H9 (cell line): ENCODE results near the gene PARD6B. TPM values are rescaled to one million over a fixed set of nuclear protein-coding genes. Genes with fewer than 3 reads are reported as not detected.
A peak's percentile ranks its signal among the peaks of the same experiment; 100 is the strongest.

Experiments used
- DNase-seq: peaks from one replicate; pipeline ENCODE4 v3.0.0-alpha.2; 2017
- H2AFZ ChIP-seq: one replicate; pipeline ENCODE4 v1.6.1; 2013; ENCODE audit warnings: mild to moderate bottlenecking, low read length, control low read depth, moderate library complexity
- H2AK5ac ChIP-seq: 2 replicates; pipeline ENCODE4 v1.6.1; 2013; ENCODE audit warnings: low read length, control low read depth, mixed read lengths; ENCODE audit not compliant: insufficient read length
- H2BK120ac ChIP-seq: one replicate; pipeline ENCODE4 v1.6.1; 2013; ENCODE audit warnings: low read depth, mild to moderate bottlenecking, low read length, control low read depth, inconsistent platforms; ENCODE audit not compliant: poor library complexity, severe bottlenecking
- H2BK12ac ChIP-seq: 2 replicates; pipeline ENCODE4 v1.6.1; 2013; ENCODE audit warnings: low read length, control low read depth, mixed read lengths, low read depth; ENCODE audit not compliant: insufficient read length
- H2BK15ac ChIP-seq: 2 replicates; pipeline ENCODE4 v1.6.1; 2013; ENCODE audit warnings: low read depth, low read length, control low read depth
- H2BK20ac ChIP-seq: one replicate; pipeline ENCODE4 v1.6.1; 2013; ENCODE audit warnings: low read depth, mild to moderate bottlenecking, low read length, control low read depth, inconsistent platforms; ENCODE audit not compliant: poor library complexity, severe bottlenecking
- H2BK5ac ChIP-seq: 2 replicates; pipeline ENCODE4 v1.6.1; 2013; ENCODE audit warnings: low read length, control low read depth, mixed read lengths; ENCODE audit not compliant: insufficient read length
- H3K14ac ChIP-seq: 2 replicates; pipeline ENCODE4 v1.6.1; 2013; ENCODE audit warnings: low read length, control low read depth; ENCODE audit not compliant: insufficient read depth
- H3K18ac ChIP-seq: 2 replicates; pipeline ENCODE4 v1.6.1; 2013; ENCODE audit warnings: low read depth, mild to moderate bottlenecking, mixed read lengths, low read length, control low read depth; ENCODE audit not compliant: insufficient read length
- H3K23ac ChIP-seq: 2 replicates; pipeline ENCODE4 v1.6.1; 2013; ENCODE audit warnings: low read length, control low read depth, mixed read lengths, low read depth; ENCODE audit not compliant: insufficient read length
- H3K23me2 ChIP-seq: 2 replicates; pipeline ENCODE4 v1.6.1; 2013; ENCODE audit warnings: low read depth, mild to moderate bottlenecking, mixed read lengths, low read length, control low read depth; ENCODE audit not compliant: insufficient read length, poor library complexity, severe bottlenecking
- H3K27ac ChIP-seq: 2 replicates; pipeline ENCODE4 v1.5.1; 2013; ENCODE audit warnings: low read length, control low read depth, mixed read lengths, low read depth; ENCODE audit not compliant: insufficient read length
- H3K27me3 ChIP-seq: 2 replicates; pipeline ENCODE4 v1.6.1; 2013; ENCODE audit warnings: low read length, control low read depth, inconsistent platforms; ENCODE audit not compliant: insufficient read depth
- H3K4ac ChIP-seq: 2 replicates; pipeline ENCODE4 v1.6.1; 2013; ENCODE audit warnings: low read depth, mild to moderate bottlenecking, control low read depth, inconsistent platforms, low read length, moderate library complexity
- H3K4me1 ChIP-seq: 2 replicates; pipeline ENCODE4 v1.6.1; 2013; ENCODE audit warnings: low read length, control low read depth, inconsistent platforms; ENCODE audit not compliant: insufficient read depth
- H3K4me2 ChIP-seq: 2 replicates; pipeline ENCODE4 v1.6.1; 2013; ENCODE audit warnings: low read length, control low read depth, mixed read lengths; ENCODE audit not compliant: insufficient read length, insufficient read depth
- H3K56ac ChIP-seq: 2 replicates; pipeline ENCODE4 v1.6.1; 2013; ENCODE audit warnings: low read depth, mild to moderate bottlenecking, mixed read lengths, low read length, control low read depth; ENCODE audit not compliant: insufficient read length
- H3K79me1 ChIP-seq: 2 replicates; pipeline ENCODE4 v1.6.1; 2013; ENCODE audit warnings: low read depth, mild to moderate bottlenecking, moderate library complexity, low read length, control low read depth, inconsistent platforms; ENCODE audit not compliant: insufficient read depth, poor library complexity, severe bottlenecking
- H3K79me2 ChIP-seq: 2 replicates; pipeline ENCODE4 v1.6.1; 2013; ENCODE audit warnings: low read length, control low read depth, inconsistent platforms; ENCODE audit not compliant: insufficient read depth
- H3K9ac ChIP-seq: 2 replicates; pipeline ENCODE4 v1.6.1; 2013; ENCODE audit warnings: low read length, control low read depth, mixed read lengths; ENCODE audit not compliant: insufficient read length; ENCODE audit errors: extremely low read depth
- H3K9me3 ChIP-seq: one replicate; pipeline ENCODE4 v1.6.1; 2013; ENCODE audit warnings: low read depth, low read length, inconsistent platforms; ENCODE audit not compliant: control insufficient read depth
- H3T11ph ChIP-seq: one replicate; pipeline ENCODE4 v1.6.1; 2013; ENCODE audit warnings: mild to moderate bottlenecking, low read length, control low read depth, inconsistent platforms
- H4K20me1 ChIP-seq: one replicate; pipeline ENCODE4 v1.6.1; 2013; ENCODE audit not compliant: control insufficient read depth, insufficient read length, insufficient read depth
- H4K5ac ChIP-seq: 2 replicates; pipeline ENCODE4 v1.6.1; 2013; ENCODE audit warnings: low read depth, mild to moderate bottlenecking, mixed read lengths, low read length, control low read depth; ENCODE audit not compliant: insufficient read length
- H4K8ac ChIP-seq: replicated peaks from 2 replicates; pipeline ENCODE4 v1.6.1; 2013; ENCODE audit warnings: low read length, control low read depth, mixed read lengths, low read depth; ENCODE audit not compliant: insufficient read length
- H4K91ac ChIP-seq: 2 replicates; pipeline ENCODE4 v1.6.1; 2013; ENCODE audit warnings: low read depth, mild to moderate bottlenecking, moderate library complexity, mixed read lengths, low read length, control low read depth; ENCODE audit not compliant: insufficient read length
- H3K27ac Mint-ChIP-seq, 3 experiments: 2 replicates in 2 of 3; 3 replicates in 1 of 3; pipeline ENCODE4 v1.8.0; 2020 to 2021; ENCODE audit warnings: mixed read lengths in 3 of 3, mild to moderate bottlenecking in 1 of 3, moderate library complexity in 1 of 3
- H3K27me3 Mint-ChIP-seq: 2 replicates; pipeline ENCODE4 v1.8.0; 2021; ENCODE audit warnings: low read depth, mild to moderate bottlenecking, moderate library complexity, mixed read lengths
- H3K36me3 Mint-ChIP-seq, 3 experiments: 2 replicates in 2 of 3; 3 replicates in 1 of 3; pipeline ENCODE4 v1.8.0; 2020 to 2021; ENCODE audit warnings: low read depth in 3 of 3, mixed read lengths in 3 of 3; ENCODE audit not compliant: insufficient read depth in 1 of 3
- H3K4me1 Mint-ChIP-seq, 2 experiments: 2 replicates each; pipeline ENCODE4 v1.8.0; 2020; ENCODE audit warnings: mixed read lengths in 2 of 2
- H3K4me3 Mint-ChIP-seq, 2 experiments: 2 replicates in 1 of 2; 3 replicates in 1 of 2; pipeline ENCODE4 v1.8.0; 2020 to 2021; ENCODE audit warnings: mild to moderate bottlenecking in 2 of 2, mixed read lengths in 2 of 2, moderate library complexity in 1 of 2
- H3K9me3 Mint-ChIP-seq, 2 experiments: 2 replicates in 1 of 2; 3 replicates in 1 of 2; pipeline ENCODE4 v1.8.0; 2020; ENCODE audit warnings: mild to moderate bottlenecking in 2 of 2, mixed read lengths in 2 of 2, moderate library complexity in 1 of 2
- WGBS: extraction: QIAGEN DNeasy Blood & Tissue Kit; methylation state at CpG from one replicate; pipeline ENCODE4 v1.1.7; 2013; ENCODE audit warnings: missing lambda C conversion rate, low lambda C conversion rate, mixed read lengths; ENCODE audit not compliant: insufficient read length; ENCODE audit errors: extremely low coverage; 5-methylcytosine and 5-hydroxymethylcytosine counted together
- total RNA-seq: library from RNA; stranded (reverse); gene quantifications from 2 replicates; pipeline ENCODE4 v1.2.1, GENCODE V29; 2021
- TF ChIP-seq, protein P1 (sequence below): fragments of 200-600 bp; sonication (generic); conservative IDR thresholded peaks from 3 replicates; pipeline ENCODE4 v1.8.0; 2021; ENCODE audit warnings: antibody characterized with exemption, mild to moderate bottlenecking

PARD6B gene
- total RNA-seq, 1 experiment from 2014 or later = 27.4 TPM

DNA sequence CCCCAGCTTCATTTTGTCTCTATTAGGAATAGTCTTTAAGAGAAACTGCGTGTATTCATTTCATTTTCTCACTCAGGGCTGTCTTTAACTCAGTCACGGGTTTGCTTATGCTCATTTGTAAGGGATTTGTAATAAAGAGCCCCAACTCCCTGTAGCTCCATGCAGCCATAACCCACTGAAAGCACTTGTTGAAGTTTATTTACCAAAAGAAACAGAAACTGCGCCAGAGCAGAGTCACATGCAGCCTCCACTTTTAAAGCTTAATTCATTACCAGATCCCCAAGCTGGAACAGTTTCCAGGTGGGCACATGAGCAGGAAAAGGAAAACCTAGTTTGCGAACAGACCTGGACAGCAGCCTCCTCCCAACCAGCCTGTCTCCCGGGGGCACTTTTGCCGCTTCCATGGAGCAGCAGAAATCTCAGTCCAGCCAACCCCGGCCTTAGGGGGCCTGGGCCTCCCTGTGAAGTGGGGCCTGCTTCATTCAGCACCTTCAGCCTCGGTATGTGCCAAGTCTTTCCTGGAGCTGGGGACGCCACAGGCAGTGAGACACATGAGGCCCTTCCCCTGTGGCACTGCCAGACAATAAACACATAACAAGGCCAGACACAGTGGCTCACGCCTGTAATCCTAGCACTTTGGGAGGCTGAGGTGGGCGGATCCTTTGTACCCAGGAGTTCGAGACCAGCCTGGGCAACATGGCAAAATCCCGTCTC lies 68.0 kb downstream of the PARD6B start:
- no peak overlapping the region for H3K4ac ChIP-seq
- no peaks in the 10 kb centered on the region for H3K79me1 ChIP-seq
- no peak overlapping the region for H3K4me2 ChIP-seq
- H3K14ac ChIP-seq = no peak overlapping the region
- no peak overlapping the region for H4K8ac ChIP-seq
- H2BK15ac ChIP-seq = no peak overlapping the region
- no peak overlapping the region for H3T11ph ChIP-seq
- WGBS = no CpG with 5 or more reads among the region's 13 CpGs
- H4K20me1 ChIP-seq = no peaks in the 10 kb centered on the region
- H3K4me1 Mint-ChIP-seq = peaks cover 18 to 32% of the 10 kb centered on the region in 2 experiments
- H3K9me3 Mint-ChIP-seq = no peaks in the 10 kb centered on the region
- H3K9me3 ChIP-seq = no peaks in the 10 kb centered on the region
- no peak overlapping the region for H3K23ac ChIP-seq
- H3K23me2 ChIP-seq = no peaks in the 10 kb centered on the region
- H2AFZ ChIP-seq = no peak overlapping the region
- H2BK20ac ChIP-seq = no peak overlapping the region
- TF ChIP-seq, protein P1, sequence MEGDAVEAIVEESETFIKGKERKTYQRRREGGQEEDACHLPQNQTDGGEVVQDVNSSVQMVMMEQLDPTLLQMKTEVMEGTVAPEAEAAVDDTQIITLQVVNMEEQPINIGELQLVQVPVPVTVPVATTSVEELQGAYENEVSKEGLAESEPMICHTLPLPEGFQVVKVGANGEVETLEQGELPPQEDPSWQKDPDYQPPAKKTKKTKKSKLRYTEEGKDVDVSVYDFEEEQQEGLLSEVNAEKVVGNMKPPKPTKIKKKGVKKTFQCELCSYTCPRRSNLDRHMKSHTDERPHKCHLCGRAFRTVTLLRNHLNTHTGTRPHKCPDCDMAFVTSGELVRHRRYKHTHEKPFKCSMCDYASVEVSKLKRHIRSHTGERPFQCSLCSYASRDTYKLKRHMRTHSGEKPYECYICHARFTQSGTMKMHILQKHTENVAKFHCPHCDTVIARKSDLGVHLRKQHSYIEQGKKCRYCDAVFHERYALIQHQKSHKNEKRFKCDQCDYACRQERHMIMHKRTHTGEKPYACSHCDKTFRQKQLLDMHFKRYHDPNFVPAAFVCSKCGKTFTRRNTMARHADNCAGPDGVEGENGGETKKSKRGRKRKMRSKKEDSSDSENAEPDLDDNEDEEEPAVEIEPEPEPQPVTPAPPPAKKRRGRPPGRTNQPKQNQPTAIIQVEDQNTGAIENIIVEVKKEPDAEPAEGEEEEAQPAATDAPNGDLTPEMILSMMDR = no peak
- peaks cover 0 to 3% (median 3%) of the 10 kb centered on the region in 3 experiments; a peak in 4 of 7 replicates for H3K36me3 Mint-ChIP-seq
- no peak overlapping the region for H2BK120ac ChIP-seq
- H2AK5ac ChIP-seq = no peak overlapping the region
- no peak overlapping the region for H3K9ac ChIP-seq
- peak overlapping the region in 1 of 3 experiments; percentile 56; a peak in 2 of 7 replicates for H3K27ac Mint-ChIP-seq
- no peak overlapping the region for H3K18ac ChIP-seq
- no peaks in the 10 kb centered on the region for H3K4me1 ChIP-seq
- no peak overlapping the region for H4K5ac ChIP-seq
- no peaks in the 10 kb centered on the region for H3K27me3 ChIP-seq
- H3K79me2 ChIP-seq = no peaks in the 10 kb centered on the region; the same call in 1 of the 2 replicates
- H4K91ac ChIP-seq = no peak overlapping the region
- DNase-seq = no peak
- H3K4me3 Mint-ChIP-seq = no peak overlapping the region
- H2BK5ac ChIP-seq = peak overlapping the region; percentile 35
- no peak overlapping the region for H2BK12ac ChIP-seq
- H3K27me3 Mint-ChIP-seq = peaks cover 7% of the 10 kb centered on the region; the same call in 1 of the 2 replicates
- no peak overlapping the region for H3K27ac ChIP-seq
- H3K56ac ChIP-seq = no peak overlapping the region
